AG09309 (cell line): ENCODE measurements around the gene PCED1B.

Source experiments
- DNase-seq: peaks from one replicate; pipeline ENCODE4 v3.0.0-alpha.2; 2010; ENCODE audit warnings: low read depth
- H3K4me3 ChIP-seq: 2 replicates; pipeline ENCODE4 v1.5.1; 2011; ENCODE audit warnings: mild to moderate bottlenecking, low read depth, low read length, moderate library complexity; ENCODE audit not compliant: control insufficient read depth
- TF ChIP-seq, protein P1 (sequence below): IDR thresholded peaks from 2 replicates; pipeline ENCODE4 v1.5.1; 2011; ENCODE audit warnings: mild to moderate bottlenecking, low read depth, low read length, inconsistent platforms; ENCODE audit not compliant: insufficient read depth, control insufficient read depth; ENCODE audit errors: missing control alignments

The PCED1B gene

DNA sequence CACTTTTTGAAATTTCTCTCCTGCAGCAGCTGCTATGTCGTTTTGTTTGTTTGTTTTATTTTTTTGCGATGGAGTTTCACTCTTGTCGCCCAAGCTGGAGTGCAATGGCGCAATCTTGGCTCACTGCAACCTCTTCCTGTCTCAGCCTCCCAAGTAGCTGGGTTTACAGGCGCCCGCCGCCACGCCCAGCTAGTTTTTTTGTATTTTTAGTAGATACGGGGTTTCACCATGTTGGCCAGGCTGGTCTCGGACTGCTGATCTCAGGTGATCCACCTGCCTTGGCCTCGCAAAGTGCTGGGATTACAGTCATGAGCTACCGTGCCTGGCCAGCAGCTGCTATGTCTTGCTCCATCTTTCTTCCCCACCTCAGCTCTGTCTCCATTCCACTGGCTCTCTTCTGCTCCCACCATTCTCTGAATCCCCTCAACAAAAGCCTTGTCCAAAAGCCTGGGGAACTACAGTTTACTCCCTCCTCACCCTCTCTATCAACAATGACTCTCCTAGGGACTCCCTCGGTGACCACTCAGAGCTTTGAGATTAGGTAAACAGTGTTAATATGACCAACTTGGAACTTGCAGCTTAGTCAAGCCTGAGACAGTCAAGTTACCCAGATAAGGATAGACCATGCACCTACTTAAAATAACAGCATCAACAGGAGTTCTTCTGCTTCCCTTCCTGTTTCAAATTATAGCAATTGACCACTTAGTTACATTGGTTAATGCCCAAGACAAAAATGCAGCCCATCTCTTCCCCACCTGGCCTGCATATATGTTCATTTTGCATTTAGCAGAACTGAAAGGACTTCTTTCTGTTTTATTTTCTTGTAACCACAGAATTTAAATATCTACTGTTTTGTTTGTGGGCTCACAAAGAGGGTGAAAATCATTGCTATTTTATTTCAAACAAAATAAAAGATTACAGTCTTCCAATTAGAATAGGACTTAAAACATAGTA lies 189.4 kb downstream of the PCED1B start:
- DNase-seq: no peak
- TF ChIP-seq, protein P1, sequence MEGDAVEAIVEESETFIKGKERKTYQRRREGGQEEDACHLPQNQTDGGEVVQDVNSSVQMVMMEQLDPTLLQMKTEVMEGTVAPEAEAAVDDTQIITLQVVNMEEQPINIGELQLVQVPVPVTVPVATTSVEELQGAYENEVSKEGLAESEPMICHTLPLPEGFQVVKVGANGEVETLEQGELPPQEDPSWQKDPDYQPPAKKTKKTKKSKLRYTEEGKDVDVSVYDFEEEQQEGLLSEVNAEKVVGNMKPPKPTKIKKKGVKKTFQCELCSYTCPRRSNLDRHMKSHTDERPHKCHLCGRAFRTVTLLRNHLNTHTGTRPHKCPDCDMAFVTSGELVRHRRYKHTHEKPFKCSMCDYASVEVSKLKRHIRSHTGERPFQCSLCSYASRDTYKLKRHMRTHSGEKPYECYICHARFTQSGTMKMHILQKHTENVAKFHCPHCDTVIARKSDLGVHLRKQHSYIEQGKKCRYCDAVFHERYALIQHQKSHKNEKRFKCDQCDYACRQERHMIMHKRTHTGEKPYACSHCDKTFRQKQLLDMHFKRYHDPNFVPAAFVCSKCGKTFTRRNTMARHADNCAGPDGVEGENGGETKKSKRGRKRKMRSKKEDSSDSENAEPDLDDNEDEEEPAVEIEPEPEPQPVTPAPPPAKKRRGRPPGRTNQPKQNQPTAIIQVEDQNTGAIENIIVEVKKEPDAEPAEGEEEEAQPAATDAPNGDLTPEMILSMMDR: no peak

DNA sequence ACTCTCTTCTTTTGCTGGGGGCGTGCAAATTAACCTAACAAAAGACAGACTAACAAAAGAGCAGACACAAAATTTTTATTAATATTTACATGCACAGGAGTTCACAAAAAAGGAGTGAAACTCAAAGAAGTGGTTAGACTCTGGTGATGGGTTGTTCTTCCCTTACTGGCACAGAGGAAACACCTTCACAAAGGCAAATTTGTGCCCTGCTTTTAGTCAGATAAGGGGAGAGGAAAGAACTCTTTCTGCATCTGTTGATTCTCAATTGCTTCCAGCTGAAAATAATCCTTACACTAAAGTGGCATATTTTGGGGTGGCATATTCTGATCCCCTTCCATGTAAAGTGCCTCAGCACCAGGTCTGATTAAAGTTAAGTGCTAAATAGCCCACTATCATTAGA lies 190.5 kb downstream of the PCED1B start:
- no peak for DNase-seq
- no peak overlapping the region for H3K4me3 ChIP-seq
- TF ChIP-seq, protein P1: no peak

More for the DNA sequence above, 189.4 kb downstream of the PCED1B start:
- no peak overlapping the region for H3K4me3 ChIP-seq

DNA sequence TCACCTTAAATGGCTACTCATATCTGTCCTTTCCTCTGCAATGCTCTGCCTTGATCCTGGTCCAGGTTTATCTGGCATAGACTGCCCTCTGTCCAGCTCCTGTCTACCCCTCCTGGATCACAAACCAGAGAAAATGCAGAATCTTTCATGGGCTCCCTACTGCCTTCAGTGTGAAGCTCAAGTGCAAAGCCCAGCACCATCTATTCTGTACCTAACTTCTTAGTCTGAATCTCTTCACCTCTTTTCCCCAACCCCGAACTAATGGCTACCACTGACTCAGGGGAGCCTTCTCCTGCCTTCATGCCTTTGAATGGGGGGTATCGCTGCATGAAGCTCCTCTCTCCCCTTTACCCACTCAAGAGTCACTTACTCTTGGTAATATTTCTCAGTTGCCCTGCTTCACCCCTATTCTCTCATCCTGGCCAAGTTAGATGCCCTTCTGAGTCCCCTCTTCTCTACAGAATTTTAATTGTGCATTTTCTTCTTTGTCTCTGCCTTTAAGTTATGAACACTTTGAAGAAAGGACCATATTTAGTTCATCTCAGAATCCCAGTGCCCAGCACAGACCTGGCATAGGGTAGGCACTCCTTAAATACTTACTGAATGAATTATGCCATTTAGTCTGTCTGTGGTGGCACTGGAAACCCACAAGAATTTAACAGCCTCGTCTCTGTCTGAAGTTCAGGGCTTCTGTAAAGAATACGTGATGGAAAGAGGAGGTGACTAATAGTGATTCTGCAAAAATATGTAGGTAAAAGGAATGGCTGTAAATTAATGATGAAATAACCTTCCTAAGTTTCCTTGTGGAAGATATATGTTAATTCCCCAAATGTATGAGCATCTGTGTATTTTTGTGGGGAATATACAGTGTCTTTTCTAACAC lies 191.6 kb downstream of the PCED1B start:
- DNase-seq: peak; percentile 82
- H3K4me3 ChIP-seq: no peak overlapping the region
- TF ChIP-seq, protein P1: no peak

DNA sequence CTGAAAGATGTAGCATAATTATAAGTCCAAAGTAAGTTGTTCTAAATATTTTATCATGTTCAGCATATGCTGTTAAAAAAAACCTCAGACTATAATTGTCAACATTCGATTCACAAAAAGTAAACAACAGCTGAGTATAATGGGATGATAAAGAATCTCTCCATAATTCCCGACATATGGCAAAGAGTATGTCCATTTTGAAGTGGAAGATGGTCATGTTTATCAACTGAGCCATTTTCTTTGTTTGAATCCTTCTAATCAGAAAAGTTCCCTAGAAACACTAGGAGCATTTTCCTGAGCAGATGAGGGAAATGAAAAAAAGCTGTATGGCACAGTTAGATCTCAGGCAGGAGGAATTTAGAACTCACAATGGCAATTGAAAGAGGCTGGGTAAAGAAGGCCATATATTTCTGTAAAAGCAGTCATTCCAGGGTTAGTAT lies 192.4 kb downstream of the PCED1B start:
- H3K4me3 ChIP-seq: no peak overlapping the region
- TF ChIP-seq, protein P1: no peak
- no peak for DNase-seq

DNA sequence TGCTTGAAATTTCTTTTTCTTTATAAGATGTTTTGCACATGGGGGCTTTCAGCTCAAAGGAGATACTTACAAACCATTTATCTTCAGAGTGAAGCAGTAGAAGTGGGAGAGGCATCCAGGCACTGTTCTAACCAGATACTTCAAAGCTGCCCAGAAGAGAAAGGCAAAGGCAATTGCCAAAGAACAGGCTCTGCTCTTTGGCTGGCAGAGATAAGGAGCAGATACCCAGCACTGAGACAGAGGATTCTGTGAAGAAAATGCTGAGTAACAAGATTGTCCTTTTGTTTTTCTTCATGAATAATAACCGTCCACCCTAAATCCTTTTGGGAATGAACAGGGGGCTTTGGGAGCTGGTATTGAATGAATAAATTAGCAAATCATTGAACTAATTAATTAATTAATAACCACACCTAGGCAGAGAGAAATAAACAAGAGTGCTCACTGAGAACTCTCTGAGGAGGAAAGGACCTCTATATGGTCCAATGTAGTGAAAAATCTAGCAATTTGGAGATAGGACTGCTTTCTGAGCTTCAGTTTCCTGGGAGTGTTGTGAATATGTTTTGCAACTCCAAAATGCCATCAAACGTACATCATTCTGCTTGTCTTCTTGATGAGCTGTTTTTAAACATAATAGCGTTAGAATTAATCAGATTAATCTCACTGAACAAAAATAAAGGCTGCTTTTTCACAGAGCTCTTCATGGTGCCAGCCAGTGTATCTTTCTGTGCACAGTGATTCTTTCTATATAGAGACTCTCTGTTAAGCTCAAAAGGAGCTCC lies 193.2 kb downstream of the PCED1B start:
- no peak overlapping the region for H3K4me3 ChIP-seq
- no peak for DNase-seq
- TF ChIP-seq, protein P1: no peak

DNA sequence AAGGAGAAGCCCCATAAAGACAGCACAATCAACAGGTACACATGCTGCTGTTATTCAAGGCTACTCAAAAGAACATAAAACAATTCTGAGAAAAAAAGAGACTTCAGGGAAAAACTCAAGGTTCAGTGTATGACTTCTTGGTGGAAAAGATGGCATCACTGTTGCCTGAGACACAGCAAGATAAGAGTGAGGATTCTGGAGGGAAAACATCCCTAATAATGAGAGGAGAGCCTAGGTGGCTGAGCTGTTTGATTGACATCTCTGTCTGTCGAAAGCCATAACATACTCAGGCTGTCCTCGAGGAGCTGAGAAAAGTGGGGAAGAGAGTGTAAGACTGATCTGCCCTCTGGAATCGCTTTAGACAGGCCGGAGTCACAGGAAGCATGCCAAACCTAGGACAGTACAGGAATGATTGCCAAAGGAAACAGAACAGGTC lies 193.8 kb downstream of the PCED1B start:
- DNase-seq: no peak
- TF ChIP-seq, protein P1: no peak
- no peak overlapping the region for H3K4me3 ChIP-seq
